Body of pancreas (tissue), 4 donors: ENCODE measurements around the gene ARHGAP12.

Experiments used
- CTCF ChIP-seq, 7 experiments: fragments of 450-650 bp in 4 of 7; fragments of 200-600 bp in 3 of 7; sonication (generic) in 3 of 7; IDR thresholded peaks; one replicate each; pipeline ENCODE4 v1.5.1; 2016 to 2019; ENCODE audit warnings: antibody characterized with exemption in 7 of 7
- POLR2A ChIP-seq, 3 donors: fragments of 450-650 bp; IDR thresholded peaks; one replicate each; pipeline ENCODE4 v1.6.1; 2016; ENCODE audit warnings: antibody characterized with exemption in 3 of 3, mild to moderate bottlenecking in 2 of 3

- TF ChIP-seq CTCF (IDR thresholded peaks at IDR 0.05) (no peak), POLR2A (IDR thresholded peaks at IDR 0.05) (no peak)
Measured at GRCh38 chr10:31875608-31876007, 53.0 kb downstream of the ARHGAP12 start.
